Sigmoid colon (tissue), 4 donors: ENCODE measurements around the gene GSG1L.

Experiments used
- CTCF ChIP-seq, 4 experiments: fragments of 450-650 bp in 3 of 4; fragments of 200-600 bp in 1 of 4; IDR thresholded peaks; one replicate each; pipeline ENCODE4 v1.5.1; 2016 to 2019; ENCODE audit warnings: antibody characterized with exemption in 4 of 4, mild to moderate bottlenecking in 3 of 4, moderate library complexity in 2 of 4
- EP300 ChIP-seq, 4 donors: sonication (generic); formaldehyde crosslinking; IDR thresholded peaks; one replicate each; pipeline ENCODE4 v1.6.1; 2017; ENCODE audit warnings: antibody characterized with exemption in 4 of 4
- POLR2A ChIP-seq, 2 donors: fragments of 450-650 bp; IDR thresholded peaks; one replicate each; pipeline ENCODE4 v1.6.1; 2016; ENCODE audit warnings: antibody characterized with exemption in 2 of 2, mild to moderate bottlenecking in 2 of 2, moderate library complexity in 2 of 2
- POLR2AphosphoS5 ChIP-seq, 4 donors: sonication (generic); formaldehyde crosslinking; IDR thresholded peaks; one replicate each; pipeline ENCODE4 v1.6.1; 2017; ENCODE audit warnings: antibody characterized with exemption in 4 of 4

GRCh38 chr16:27786923-27787625, 276.4 kb downstream of the GSG1L start:
- TF ChIP-seq POLR2AphosphoS5 (IDR thresholded peaks at IDR 0.05) (no peak), CTCF (IDR thresholded peaks at IDR 0.05) (no peak), POLR2A (IDR thresholded peaks at IDR 0.05) (no peak), EP300 (IDR thresholded peaks at IDR 0.05) (no peak)
